HCT116 (cell line): ENCODE results near the gene CEBPB. TPM values are rescaled to one million over a fixed set of nuclear protein-coding genes. Genes with fewer than 3 reads are reported as not detected.

Experiments
- ATAC-seq: fragments of 200-7000 bp; cut with Tn5 transposase; 2 replicates; pipeline ENCODE4 v1.9.1; 2020; ENCODE audit warnings: mild to moderate bottlenecking, moderate library complexity
- BruUV-seq: library from RNA; stranded (reverse); fragments of 400-500 nt; replicated peaks from 2 replicates; lab custom pipeline; 2021; lab: Mats Ljungman, UMichigan
- CTCF ChIA-PET: fragments of 300-600 bp; sonication (Branson Sonifier 250); formaldehyde crosslinking; loops from one replicate; lab custom pipeline; 2021; ENCODE audit warnings: antibody characterized with exemption; lab: Charles Lee
- POLR2A ChIA-PET: fragments of 300-600, 350-600 bp; sonication (Branson Sonifier 250); formaldehyde crosslinking; loops from one replicate; lab custom pipeline; 2021; ENCODE audit warnings: antibody characterized with exemption; lab: Charles Lee
- RAD21 ChIA-PET, 2 experiments: fragments of 300-600 bp; sonication (Branson Sonifier 250); formaldehyde crosslinking; loops; one replicate each; lab custom pipeline; 2023; ENCODE audit warnings: low total read pairs in 2 of 2; ENCODE audit not compliant: uncharacterized antibody in 2 of 2, unreplicated experiment in 2 of 2, low non-redundant PET in 1 of 2; lab: Charles Lee
- DNase-seq: peaks from one replicate; pipeline ENCODE4 v3.0.0-alpha.2; 2010; ENCODE audit warnings: low read depth, low spot score
- H2AFZ ChIP-seq: fragments of 200-600 bp; shearing (Covaris generic), sonication (generic); 2 replicates; pipeline ENCODE4 v1.6.1; 2017; ENCODE audit warnings: low read depth, mixed run types, mixed read lengths, antibody characterized with exemption, low read length; ENCODE audit not compliant: poor library complexity, severe bottlenecking
- H3K27ac ChIP-seq: 2 replicates; pipeline ENCODE4 v1.5.1; 2012; ENCODE audit warnings: low read depth, low read length
- H3K27me3 ChIP-seq: fragments of 200-600 bp; sonication (generic); 2 replicates; pipeline ENCODE4 v1.6.1; 2016; ENCODE audit warnings: mixed run types, low read length, mixed read lengths; ENCODE audit not compliant: insufficient read depth
- H3K36me3 ChIP-seq, 2 experiments: fragments of 200-500 bp in 1 of 2; fragments of 200-600 bp in 1 of 2; sonication (Bioruptor generic) in 1 of 2; sonication (generic) in 1 of 2; 2 replicates each; pipeline versions ENCODE4 v1.5.1 to v1.6.1; 2014 to 2016; ENCODE audit warnings: low read length in 2 of 2, inconsistent platforms in 1 of 2, mixed read lengths in 1 of 2, mixed run types in 1 of 2; ENCODE audit not compliant: insufficient read depth in 2 of 2, control insufficient read depth in 1 of 2
- H3K4me1 ChIP-seq, 2 experiments: fragments of 200-600 bp in 1 of 2; sonication (generic) in 1 of 2; 2 replicates each; pipeline versions ENCODE4 v1.5.1 to v1.6.1; 2012 to 2017; ENCODE audit warnings: low read length in 2 of 2, inconsistent platforms in 1 of 2, mild to moderate bottlenecking in 1 of 2, mixed read lengths in 1 of 2, mixed run types in 1 of 2, moderate library complexity in 1 of 2; ENCODE audit not compliant: insufficient read depth in 2 of 2, control insufficient read depth in 1 of 2
- H3K4me2 ChIP-seq: fragments of 200-600 bp; sonication (generic); 2 replicates; pipeline ENCODE4 v1.6.1; 2017; ENCODE audit warnings: mixed run types, low read length, mixed read lengths
- H3K4me3 ChIP-seq, 2 experiments: fragments of 200-600 bp in 1 of 2; sonication (generic) in 1 of 2; replicated peaks in 1 of 2; 2 replicates each; pipeline ENCODE4 v1.5.1; 2011 to 2016; ENCODE audit warnings: low read length in 2 of 2, control low read depth in 1 of 2, low read depth in 1 of 2, mild to moderate bottlenecking in 1 of 2, mixed read lengths in 1 of 2, mixed run types in 1 of 2
- H3K79me2 ChIP-seq: fragments of 200-600 bp; sonication (generic); 2 replicates; pipeline ENCODE4 v1.6.1; 2017; ENCODE audit warnings: mild to moderate bottlenecking, mixed run types, low read length, moderate library complexity, mixed read lengths; ENCODE audit not compliant: insufficient read depth
- H3K9ac ChIP-seq: fragments of 200-600 bp; sonication (generic); 2 replicates; pipeline ENCODE4 v1.6.1; 2016; ENCODE audit warnings: low read length, mixed read lengths
- H3K9me2 ChIP-seq: fragments of 200-600 bp; sonication (generic), shearing (Covaris generic); 2 replicates; pipeline ENCODE4 v1.6.1; 2017; ENCODE audit warnings: mixed run types, mild to moderate bottlenecking, moderate library complexity; ENCODE audit not compliant: insufficient read depth
- H3K9me3 ChIP-seq, 2 experiments: fragments of 200-500 bp in 1 of 2; fragments of 200-600 bp in 1 of 2; sonication (Bioruptor generic) in 1 of 2; sonication (generic) in 1 of 2; 2 replicates each; pipeline ENCODE4 v1.6.1; 2014 to 2017; ENCODE audit warnings: low read length in 2 of 2, mixed read lengths in 2 of 2, inconsistent platforms in 1 of 2, low read depth in 1 of 2, mild to moderate bottlenecking in 1 of 2, mixed run types in 1 of 2, moderate library complexity in 1 of 2; ENCODE audit not compliant: control insufficient read depth in 1 of 2, insufficient read depth in 1 of 2
- H4K20me1 ChIP-seq: fragments of 200-600 bp; sonication (generic), shearing (Covaris generic); 2 replicates; pipeline ENCODE4 v1.6.1; 2017; ENCODE audit warnings: mixed run types, mild to moderate bottlenecking, moderate library complexity; ENCODE audit not compliant: insufficient read depth
- CTCF ChIP-seq, 3 experiments: fragments of 200-600 bp in 1 of 3; sonication (generic) in 1 of 3; IDR thresholded peaks in 2 of 3; conservative IDR thresholded peaks in 1 of 3; 2 replicates each; pipeline ENCODE4 v1.5.1; 2012 to 2017; ENCODE audit warnings: low read depth in 2 of 3, low read length in 2 of 3, antibody characterized with exemption in 1 of 3, borderline replicate concordance in 1 of 3, control low read depth in 1 of 3, mild to moderate bottlenecking in 1 of 3, mixed read lengths in 1 of 3, mixed run types in 1 of 3, moderate library complexity in 1 of 3; ENCODE audit not compliant: insufficient read depth in 1 of 3
- EGR1 ChIP-seq: IDR thresholded peaks from 2 replicates; pipeline ENCODE4 v1.6.1; 2012; ENCODE audit warnings: low read depth
- ELF1 ChIP-seq: IDR thresholded peaks from 2 replicates; pipeline ENCODE4 v1.6.1; 2012; ENCODE audit warnings: low read depth, borderline replicate concordance
- EZH2phosphoT487 ChIP-seq: fragments of 200-600 bp; IDR thresholded peaks from 2 replicates; pipeline ENCODE4 v1.6.1; 2018; ENCODE audit warnings: antibody characterized with exemption, borderline replicate concordance
- FOSL1 ChIP-seq: IDR thresholded peaks from 2 replicates; pipeline ENCODE4 v1.6.1; 2012; ENCODE audit warnings: low read depth
- JUND ChIP-seq: IDR thresholded peaks from 2 replicates; pipeline ENCODE4 v1.6.1; 2012
- MAX ChIP-seq: IDR thresholded peaks from 2 replicates; pipeline ENCODE4 v1.6.1; 2012
- POLR2A ChIP-seq: IDR thresholded peaks from 2 replicates; pipeline ENCODE4 v1.7.0; 2011; ENCODE audit warnings: borderline replicate concordance; ENCODE audit not compliant: insufficient read depth, insufficient read length; ENCODE audit errors: extremely low read depth
- RAD21 ChIP-seq: IDR thresholded peaks from 2 replicates; pipeline ENCODE4 v1.6.1; 2012; ENCODE audit warnings: low read depth, mild to moderate bottlenecking
- REST ChIP-seq: IDR thresholded peaks from 2 replicates; pipeline ENCODE4 v1.6.1; 2012; ENCODE audit warnings: low read depth
- SP1 ChIP-seq: IDR thresholded peaks from 2 replicates; pipeline ENCODE4 v1.6.1; 2012; ENCODE audit warnings: low read depth
- YY1 ChIP-seq: IDR thresholded peaks from 2 replicates; pipeline ENCODE4 v1.6.1; 2011; ENCODE audit warnings: low read length, low read depth, moderate library complexity, mild to moderate bottlenecking; ENCODE audit not compliant: insufficient replicate concordance; ENCODE audit errors: extremely low read depth
- ZFX ChIP-seq: fragments of 450-650 bp; IDR thresholded peaks from 2 replicates; pipeline ENCODE4 v1.6.1; 2017
- ZNF274 ChIP-seq: fragments of 200-500 bp; sonication (Bioruptor generic); IDR thresholded peaks from 2 replicates; pipeline ENCODE4 v1.6.1; 2014; ENCODE audit warnings: mild to moderate bottlenecking, low read depth, low read length, inconsistent platforms
- intact Hi-C: fragments of 100-400 bp; cut with micrococcal nuclease; formaldehyde crosslinking; loops from 2 replicates; pipeline ENCODE4 v1.10.0; 2022
- total RNA-seq: library from RNA; stranded (reverse); gene quantifications from one replicate; pipeline ENCODE4 v1.2.1, GENCODE V29; 2021; ENCODE audit not compliant: unreplicated experiment

CEBPB gene
- total RNA-seq, 1 experiment from 2014 or later = 113 TPM

- Histone ChIP-seq H3K4me2 (peak overlapping the region; percentile 96), H3K9me2 (no peaks in the 10 kb centered on the region), H3K27me3 (no peaks in the 10 kb centered on the region), H3K27ac (peak overlapping the region; percentile 85; the same call in 1 of the 2 replicates), H4K20me1 (peaks cover 7% of the 10 kb centered on the region; the same call in 1 of the 2 replicates), H3K4me3 (peak overlapping the region; percentile 68 to 91), H3K36me3 (peaks cover 0 to 4% of the 10 kb centered on the region in 2 experiments; a peak in 1 of 4 replicates), H3K9ac (peak overlapping the region; percentile 85), H3K9me3 (no peaks in the 10 kb centered on the region), H3K79me2 (peaks cover 26% of the 10 kb centered on the region), H3K4me1 (peaks cover 38 to 60% of the 10 kb centered on the region in 2 experiments), H2AFZ (peak overlapping the region; percentile 22)
- ATAC-seq (peak; percentile 37), DNase-seq (no peak)
- intact Hi-C loops = loop anchor here (5.0 kb wide), 3 partner anchors 93 to 543 kb away; partner anchors contain the start of gene PARD6B
- ChIA-PET RAD21 (no interaction called here), POLR2A (interaction anchor here (1.3 to 1.8 kb wide), 3 partner anchors 249 to 300 kb away, joined by 3 to 10 read pairs (median 4); no protein-coding TSS in a partner anchor), CTCF (interaction anchor here (1.3 to 6.8 kb wide), 3 partner anchors 249 to 278 kb away, joined by 3 to 61 read pairs (median 5); no protein-coding TSS in a partner anchor)
- no TSS peak for BruUV-seq
- TF ChIP-seq EZH2phosphoT487 (no peak), ZFX (no peak), YY1 (no peak), ZNF274 (no peak), SP1 (no peak), POLR2A (no peak), EGR1 (no peak), ELF1 (no peak), CTCF (IDR thresholded peaks at IDR 0.05 in 2 of 3, conservative IDR thresholded peaks at IDR 0.05 in 1 of 3; ENCODE audit: borderline replicate concordance in 1 of 3, insufficient read depth in 1 of 3, low read depth in 2 of 3, low read length in 2 of 3) (no peak), REST (no peak), MAX (no peak), JUND (no peak), FOSL1 (no peak), RAD21 (no peak)
- TF ChIP-seq, all 23 proteins: peak for 0
These were observed 864 bp upstream of the CEBPB start for GRCh38 chr20:50189681-50190250.
